OCI-LY3 (cell line): ENCODE data around the gene DRD5.

Experiments
- H2AFZ ChIP-seq: fragments of 200-600, 300-600 bp; shearing (Covaris generic); 2 replicates; pipeline ENCODE4 v1.6.0; 2014; ENCODE audit warnings: antibody characterized with exemption, low read depth, low read length
- H3K27ac ChIP-seq: fragments of 200-600, 300-600 bp; sonication (generic); 2 replicates; pipeline ENCODE4 v1.5.1; 2014; ENCODE audit warnings: mild to moderate bottlenecking, low read length, moderate library complexity, mixed read lengths
- H3K27me3 ChIP-seq: fragments of 200-600, 300-600 bp; sonication (generic); 2 replicates; pipeline ENCODE4 v1.6.1; 2014; ENCODE audit warnings: low read depth, low read length, mixed read lengths
- H3K36me3 ChIP-seq: fragments of 200-600, 300-600 bp; sonication (generic); replicated peaks from 2 replicates; pipeline ENCODE3; 2014; ENCODE audit warnings: low read depth, low read length, mixed read lengths
- H3K4me1 ChIP-seq: fragments of 300-600, 200-600 bp; sonication (generic); 2 replicates; pipeline ENCODE4 v1.6.1; 2014; ENCODE audit warnings: low read length, mixed read lengths
- H3K4me2 ChIP-seq: fragments of 200-600, 300-600 bp; sonication (generic); 2 replicates; pipeline ENCODE4 v1.6.1; 2014; ENCODE audit warnings: low read length, mixed read lengths
- H3K4me3 ChIP-seq: fragments of 300-600, 200-600 bp; sonication (generic); 2 replicates; pipeline ENCODE4 v1.5.1; 2014; ENCODE audit warnings: antibody characterized with exemption, mild to moderate bottlenecking, low read length, moderate library complexity
- H3K79me2 ChIP-seq: fragments of 300-600, 200-600 bp; shearing (Covaris generic); 2 replicates; pipeline ENCODE4 v1.6.1; 2014; ENCODE audit warnings: mild to moderate bottlenecking, low read length, mixed read lengths
- H3K9ac ChIP-seq: fragments of 300-600, 200-600 bp; shearing (Covaris generic); 2 replicates; pipeline ENCODE4 v1.6.0; 2014; ENCODE audit warnings: mild to moderate bottlenecking, low read length, moderate library complexity
- H3K9me3 ChIP-seq: fragments of 200-600, 300-600 bp; shearing (Covaris generic); 2 replicates; pipeline ENCODE4 v1.6.1; 2014; ENCODE audit warnings: low read length, mixed read lengths; ENCODE audit not compliant: insufficient read depth
- H4K20me1 ChIP-seq: fragments of 200-600, 300-600 bp; sonication (generic); 2 replicates; pipeline ENCODE4 v1.6.1; 2016; ENCODE audit warnings: low read length, mixed read lengths; ENCODE audit not compliant: insufficient read depth
- EZH2phosphoT487 ChIP-seq: fragments of 200-600 bp; shearing (Covaris generic); IDR thresholded peaks from 2 replicates; pipeline ENCODE4 v1.6.1; 2018; ENCODE audit warnings: antibody characterized with exemption, mixed run types, low read depth
- TF ChIP-seq, protein P1 (sequence below): fragments of 200-600, 300-600 bp; sonication (generic); IDR thresholded peaks from 2 replicates; pipeline ENCODE4 v1.5.1; 2014; ENCODE audit warnings: antibody characterized with exemption, low read length, low read depth

Gene DRD5

GRCh38 chr4:9745782-9746181, 35.7 kb upstream of the DRD5 start:
- Histone ChIP-seq H3K27me3 (no peaks in the 10 kb centered on the region), H3K9me3 (no peaks in the 10 kb centered on the region), H3K9ac (no peak overlapping the region), H3K4me3 (no peak overlapping the region), H3K27ac (no peak overlapping the region), H3K79me2 (no peaks in the 10 kb centered on the region), H3K4me2 (no peak overlapping the region), H3K4me1 (no peaks in the 10 kb centered on the region), H2AFZ (no peak overlapping the region), H4K20me1 (no peaks in the 10 kb centered on the region), H3K36me3 (no peaks in the 10 kb centered on the region)
- TF ChIP-seq EZH2phosphoT487, result no peak
- TF ChIP-seq, protein P1, sequence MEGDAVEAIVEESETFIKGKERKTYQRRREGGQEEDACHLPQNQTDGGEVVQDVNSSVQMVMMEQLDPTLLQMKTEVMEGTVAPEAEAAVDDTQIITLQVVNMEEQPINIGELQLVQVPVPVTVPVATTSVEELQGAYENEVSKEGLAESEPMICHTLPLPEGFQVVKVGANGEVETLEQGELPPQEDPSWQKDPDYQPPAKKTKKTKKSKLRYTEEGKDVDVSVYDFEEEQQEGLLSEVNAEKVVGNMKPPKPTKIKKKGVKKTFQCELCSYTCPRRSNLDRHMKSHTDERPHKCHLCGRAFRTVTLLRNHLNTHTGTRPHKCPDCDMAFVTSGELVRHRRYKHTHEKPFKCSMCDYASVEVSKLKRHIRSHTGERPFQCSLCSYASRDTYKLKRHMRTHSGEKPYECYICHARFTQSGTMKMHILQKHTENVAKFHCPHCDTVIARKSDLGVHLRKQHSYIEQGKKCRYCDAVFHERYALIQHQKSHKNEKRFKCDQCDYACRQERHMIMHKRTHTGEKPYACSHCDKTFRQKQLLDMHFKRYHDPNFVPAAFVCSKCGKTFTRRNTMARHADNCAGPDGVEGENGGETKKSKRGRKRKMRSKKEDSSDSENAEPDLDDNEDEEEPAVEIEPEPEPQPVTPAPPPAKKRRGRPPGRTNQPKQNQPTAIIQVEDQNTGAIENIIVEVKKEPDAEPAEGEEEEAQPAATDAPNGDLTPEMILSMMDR, result no peak

GRCh38 chr4:9758641-9759317, 22.7 kb upstream of the DRD5 start:
- Histone ChIP-seq H3K4me2 (no peak overlapping the region), H3K79me2 (no peaks in the 10 kb centered on the region), H3K4me1 (peaks cover 5% of the 10 kb centered on the region; the same call in 1 of the 2 replicates), H4K20me1 (no peaks in the 10 kb centered on the region), H3K27me3 (no peaks in the 10 kb centered on the region), H3K27ac (no peak overlapping the region), H3K9ac (no peak overlapping the region), H2AFZ (no peak overlapping the region), H3K9me3 (no peaks in the 10 kb centered on the region), H3K4me3 (no peak overlapping the region), H3K36me3 (no peaks in the 10 kb centered on the region)
- TF ChIP-seq, protein P1, result no peak
- no peak for TF ChIP-seq EZH2phosphoT487

- no peak overlapping the region for H3K4me2 ChIP-seq
- 0 out of 2 replicates have a peak, but pooled peaks cover 9% of the 10 kb centered on the region for H3K27me3 ChIP-seq
- no peaks in the 10 kb centered on the region for H3K36me3 ChIP-seq
- no peaks in the 10 kb centered on the region for H3K9me3 ChIP-seq
- no peak for TF ChIP-seq EZH2phosphoT487
- TF ChIP-seq, protein P1, result peak; percentile 78
- H3K9ac ChIP-seq, result no peak overlapping the region
- no peak overlapping the region for H3K4me3 ChIP-seq
- H2AFZ ChIP-seq, result peak overlapping the region; percentile 95
- no peaks in the 10 kb centered on the region for H3K79me2 ChIP-seq
- H4K20me1 ChIP-seq, result no peaks in the 10 kb centered on the region
- no peak overlapping the region for H3K27ac ChIP-seq
- H3K4me1 ChIP-seq, result peaks cover 9% of the 10 kb centered on the region
Measured at GRCh38 chr4:9762823-9763475, 18.5 kb upstream of the DRD5 start.

DNA sequence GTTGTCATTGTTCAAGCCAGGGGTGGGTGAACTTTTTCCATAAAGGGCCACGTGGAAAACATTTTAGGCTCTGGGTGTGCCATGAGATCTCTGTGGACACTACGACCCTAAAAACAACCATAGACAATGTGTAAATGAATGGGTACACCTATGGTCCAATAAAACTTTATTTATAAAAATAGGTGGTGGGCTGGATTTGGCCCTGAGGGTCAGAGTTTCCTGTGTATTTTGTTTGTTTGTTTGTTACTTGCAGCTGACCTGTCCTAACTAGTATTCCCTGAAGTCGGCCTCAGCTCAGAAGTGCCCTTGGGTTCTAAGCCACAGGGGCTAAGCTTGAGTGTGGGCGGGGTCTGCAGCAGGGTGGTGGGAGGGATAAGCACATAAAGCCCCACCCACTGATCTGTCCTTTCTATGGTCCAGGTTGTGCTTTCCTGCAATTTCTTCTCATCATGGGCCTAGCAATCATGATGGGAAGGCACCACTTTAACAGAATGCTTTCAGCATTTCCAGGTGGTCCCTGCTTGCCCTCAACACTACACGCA, 17.2 kb upstream of the DRD5 start:
- no peak overlapping the region for H3K4me3 ChIP-seq
- no peak overlapping the region for H2AFZ ChIP-seq
- peaks cover 20% of the 10 kb centered on the region for H3K4me1 ChIP-seq
- H3K36me3 ChIP-seq, result no peaks in the 10 kb centered on the region
- TF ChIP-seq EZH2phosphoT487, result no peak
- TF ChIP-seq, protein P1, result no peak
- H3K4me2 ChIP-seq, result no peak overlapping the region
- H3K27ac ChIP-seq, result no peak overlapping the region
- H3K9ac ChIP-seq, result no peak overlapping the region
- no peaks in the 10 kb centered on the region for H3K79me2 ChIP-seq
- 0 out of 2 replicates have a peak, but pooled peaks cover 9% of the 10 kb centered on the region for H3K27me3 ChIP-seq
- no peaks in the 10 kb centered on the region for H4K20me1 ChIP-seq
- no peaks in the 10 kb centered on the region for H3K9me3 ChIP-seq
